Astrocyte of the cerebellum (primary cell): ENCODE results near the gene FCRL3.
"Not testable (repeated sequence)": the region's sequence is repeated elsewhere in the genome, so short reads cannot be mapped to it uniquely, and the experiment has no call there.

ENCODE experiments used
- DNase-seq: peaks from one replicate; pipeline ENCODE4 v3.0.0-alpha.2; 2011; ENCODE audit warnings: low read depth
- H3K4me3 ChIP-seq: 2 replicates; pipeline ENCODE4 v1.5.1; 2011; ENCODE audit warnings: mild to moderate bottlenecking, low read depth, low read length, moderate library complexity
- in situ Hi-C: cut with HindIII; loops from 2 replicates; pipeline ENCODE4 v1.10.0; 2017; ENCODE audit warnings: low sequenced_read_pairs
- TF ChIP-seq, protein P1 (sequence below): IDR thresholded peaks from 2 replicates; pipeline ENCODE4 v1.5.1; 2012; ENCODE audit warnings: low read length, low read depth, moderate library complexity, mild to moderate bottlenecking; ENCODE audit errors: missing control alignments

FCRL3 gene, protein sequence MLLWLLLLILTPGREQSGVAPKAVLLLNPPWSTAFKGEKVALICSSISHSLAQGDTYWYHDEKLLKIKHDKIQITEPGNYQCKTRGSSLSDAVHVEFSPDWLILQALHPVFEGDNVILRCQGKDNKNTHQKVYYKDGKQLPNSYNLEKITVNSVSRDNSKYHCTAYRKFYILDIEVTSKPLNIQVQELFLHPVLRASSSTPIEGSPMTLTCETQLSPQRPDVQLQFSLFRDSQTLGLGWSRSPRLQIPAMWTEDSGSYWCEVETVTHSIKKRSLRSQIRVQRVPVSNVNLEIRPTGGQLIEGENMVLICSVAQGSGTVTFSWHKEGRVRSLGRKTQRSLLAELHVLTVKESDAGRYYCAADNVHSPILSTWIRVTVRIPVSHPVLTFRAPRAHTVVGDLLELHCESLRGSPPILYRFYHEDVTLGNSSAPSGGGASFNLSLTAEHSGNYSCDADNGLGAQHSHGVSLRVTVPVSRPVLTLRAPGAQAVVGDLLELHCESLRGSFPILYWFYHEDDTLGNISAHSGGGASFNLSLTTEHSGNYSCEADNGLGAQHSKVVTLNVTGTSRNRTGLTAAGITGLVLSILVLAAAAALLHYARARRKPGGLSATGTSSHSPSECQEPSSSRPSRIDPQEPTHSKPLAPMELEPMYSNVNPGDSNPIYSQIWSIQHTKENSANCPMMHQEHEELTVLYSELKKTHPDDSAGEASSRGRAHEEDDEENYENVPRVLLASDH

DNA sequence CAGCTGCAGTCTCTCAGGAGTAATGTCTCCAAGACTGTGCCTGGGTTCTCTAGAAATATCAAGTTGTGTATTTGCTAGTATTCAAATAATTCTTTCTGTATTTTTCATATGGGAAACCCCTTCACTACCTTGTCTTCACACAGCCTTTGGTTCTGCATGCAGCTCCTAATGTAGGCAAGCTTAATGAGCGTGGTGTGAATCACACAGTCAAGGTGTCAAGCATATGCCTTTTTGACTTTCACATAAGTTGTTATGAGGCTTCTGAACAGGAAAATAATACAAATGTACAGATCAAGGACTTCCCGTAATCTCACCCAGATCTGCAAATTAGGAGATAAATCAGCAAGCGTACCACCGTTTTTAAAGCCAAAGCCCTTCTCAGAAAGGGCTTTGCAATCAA is at the start of gene FCRL3:
TSS of gene FCRL3 (minus strand) at position 38 of the 400 bp plus-strand sequence. CDS start 280 bp downstream, outside the sequence.
- no peak within 1 kb of the TSS for H3K4me3 ChIP-seq
- DNase-seq: no peak
- in situ Hi-C loops: no loop called here
- TF ChIP-seq, protein P1, sequence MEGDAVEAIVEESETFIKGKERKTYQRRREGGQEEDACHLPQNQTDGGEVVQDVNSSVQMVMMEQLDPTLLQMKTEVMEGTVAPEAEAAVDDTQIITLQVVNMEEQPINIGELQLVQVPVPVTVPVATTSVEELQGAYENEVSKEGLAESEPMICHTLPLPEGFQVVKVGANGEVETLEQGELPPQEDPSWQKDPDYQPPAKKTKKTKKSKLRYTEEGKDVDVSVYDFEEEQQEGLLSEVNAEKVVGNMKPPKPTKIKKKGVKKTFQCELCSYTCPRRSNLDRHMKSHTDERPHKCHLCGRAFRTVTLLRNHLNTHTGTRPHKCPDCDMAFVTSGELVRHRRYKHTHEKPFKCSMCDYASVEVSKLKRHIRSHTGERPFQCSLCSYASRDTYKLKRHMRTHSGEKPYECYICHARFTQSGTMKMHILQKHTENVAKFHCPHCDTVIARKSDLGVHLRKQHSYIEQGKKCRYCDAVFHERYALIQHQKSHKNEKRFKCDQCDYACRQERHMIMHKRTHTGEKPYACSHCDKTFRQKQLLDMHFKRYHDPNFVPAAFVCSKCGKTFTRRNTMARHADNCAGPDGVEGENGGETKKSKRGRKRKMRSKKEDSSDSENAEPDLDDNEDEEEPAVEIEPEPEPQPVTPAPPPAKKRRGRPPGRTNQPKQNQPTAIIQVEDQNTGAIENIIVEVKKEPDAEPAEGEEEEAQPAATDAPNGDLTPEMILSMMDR: no peak

DNA sequence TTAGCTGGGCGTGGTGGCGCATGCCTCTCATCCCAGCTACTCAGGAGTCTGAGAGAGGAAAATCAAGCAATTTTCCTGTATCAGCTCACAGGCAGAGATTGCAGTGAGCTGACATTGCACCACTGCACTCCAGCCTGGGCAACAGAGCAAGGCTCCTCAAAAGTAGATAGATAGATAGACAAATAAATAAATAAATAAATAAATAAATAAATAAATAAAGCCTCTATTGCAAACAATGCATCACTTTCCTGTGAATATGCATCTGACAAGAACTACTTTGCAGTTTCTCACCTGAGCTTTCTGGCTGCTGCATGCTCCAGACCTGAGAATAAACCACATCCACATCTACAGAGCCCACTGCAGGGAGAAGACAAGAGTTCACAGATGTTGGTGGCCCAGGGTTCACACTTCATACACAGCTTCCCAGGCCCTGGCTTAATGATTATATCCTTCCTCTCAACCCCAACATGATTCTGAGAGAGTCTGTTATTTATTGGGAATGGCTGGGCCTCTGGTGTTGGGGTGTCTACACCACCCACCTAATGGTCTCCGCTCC is 47.8 kb upstream of the FCRL3 start:
- TF ChIP-seq, protein P1: no peak
- no peak overlapping the region for H3K4me3 ChIP-seq
- in situ Hi-C loops: no loop called here
- DNase-seq: no peak

DNA sequence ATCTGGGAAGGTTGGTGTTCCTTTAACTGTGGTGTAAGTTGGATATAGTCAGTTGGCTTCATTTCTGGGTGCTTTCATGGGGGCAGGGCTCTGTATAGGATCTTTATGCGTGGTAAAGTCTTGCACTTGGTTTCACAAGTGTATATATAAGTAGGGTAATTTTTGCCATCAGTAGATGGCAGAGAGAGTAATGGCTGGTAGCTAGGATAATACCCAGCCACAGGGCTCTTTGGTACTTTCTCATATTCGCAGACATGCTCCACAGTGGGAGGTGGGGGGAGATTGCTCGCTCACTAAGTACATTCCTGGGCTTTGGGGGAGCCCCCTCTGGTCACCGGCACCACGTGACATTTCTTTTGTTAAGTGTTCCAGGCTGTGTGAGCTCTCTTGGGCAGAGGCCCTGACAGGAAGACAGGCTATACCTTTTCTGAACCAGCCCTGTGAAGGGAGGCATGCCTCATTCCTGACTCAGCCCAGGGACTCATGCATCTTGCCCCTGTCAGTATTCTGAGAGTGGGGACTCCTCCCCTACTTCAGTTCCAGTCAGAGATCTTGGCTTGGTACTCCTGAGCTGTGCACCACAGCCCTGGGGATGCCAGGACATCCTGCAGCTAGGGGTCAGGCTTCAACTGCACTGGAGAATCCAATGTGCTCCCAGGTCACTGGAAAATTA is 38.8 kb upstream of the FCRL3 start:
- DNase-seq: no peak
- H3K4me3 ChIP-seq: no peak overlapping the region
- TF ChIP-seq, protein P1: no peak
- in situ Hi-C loops: no loop called here

DNA sequence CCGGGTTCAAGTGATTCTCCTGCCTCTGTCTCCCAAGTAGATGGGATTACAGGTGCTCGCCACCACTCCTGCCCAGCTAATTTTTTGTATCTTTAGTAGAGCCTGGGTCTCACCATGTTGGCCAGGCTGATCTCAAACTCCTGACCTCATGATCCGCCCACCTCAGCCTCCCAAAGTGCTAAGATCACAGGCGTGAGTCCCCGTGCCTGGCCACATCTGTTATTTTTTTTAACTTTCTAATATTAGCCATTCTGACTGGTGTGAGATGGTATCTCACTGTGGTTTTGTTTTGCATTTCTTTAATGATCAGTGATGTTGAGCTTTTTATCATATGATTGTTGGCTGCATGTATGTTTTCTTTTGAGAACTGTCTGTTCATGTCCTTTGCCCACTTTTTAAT is 35.4 kb upstream of the FCRL3 start:
- DNase-seq, in situ Hi-C loops, H3K4me3 ChIP-seq: not testable (repeated sequence)

DNA sequence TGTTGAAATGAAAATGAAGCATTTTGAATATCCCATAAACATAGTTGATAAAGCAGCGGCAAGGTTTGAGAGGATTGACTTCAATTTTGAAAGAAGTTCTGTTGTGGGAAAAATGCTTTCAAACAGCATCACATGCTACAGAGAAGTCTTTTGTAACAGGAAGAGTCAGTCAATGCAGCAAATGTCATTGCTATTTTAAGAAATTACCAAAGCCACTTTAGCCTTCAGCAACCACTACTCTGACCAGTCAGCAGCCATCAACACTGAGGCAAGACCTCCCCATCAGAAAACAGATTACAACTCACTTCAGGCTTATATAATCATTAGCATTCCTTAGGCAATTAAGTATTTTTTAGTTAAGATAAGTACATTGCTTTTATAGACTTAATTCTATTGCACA is 33.8 kb upstream of the FCRL3 start:
- TF ChIP-seq, protein P1: no peak
- no peak overlapping the region for H3K4me3 ChIP-seq
- DNase-seq: no peak
- in situ Hi-C loops: no loop called here

DNA sequence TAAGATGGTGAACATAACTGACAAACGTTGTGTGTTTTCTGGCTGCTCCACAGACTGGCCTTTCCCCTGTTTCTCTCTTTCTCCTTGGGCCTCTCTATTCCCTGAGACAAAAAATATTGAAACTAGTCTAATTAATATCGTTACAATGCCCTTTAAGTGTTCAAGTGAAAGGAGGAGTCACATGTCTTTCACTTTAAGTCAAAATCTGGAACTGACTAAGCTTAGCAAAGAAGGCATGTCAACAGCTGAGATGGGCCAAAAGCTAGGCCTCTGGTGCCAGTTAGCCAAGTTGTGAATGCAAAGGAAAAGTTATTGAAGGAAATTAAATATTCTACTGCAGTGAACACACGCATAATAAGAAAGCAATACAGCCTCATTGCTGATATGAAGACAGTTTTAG is 32.2 kb upstream of the FCRL3 start:
- H3K4me3 ChIP-seq: no peak overlapping the region
- in situ Hi-C loops: no loop called here
- DNase-seq: no peak
- TF ChIP-seq, protein P1: no peak
